Activated T-cell treated with anti-CD3 and anti-CD28 coated beads, Interleukin-2, amount 50 U/mL, for 24 hours (primary cell): Measurements from ENCODE around the gene TOM1L2.

Source experiments
- DNase-seq: peaks from one replicate; pipeline ENCODE4 v3.0.0-alpha.2; 2020
- H3K27ac Mint-ChIP-seq: 2 replicates; pipeline ENCODE4 v1.8.0; 2020; ENCODE audit warnings: mild to moderate bottlenecking, mixed read lengths
- H3K27me3 Mint-ChIP-seq: 2 replicates; pipeline ENCODE4 v1.8.0; 2020; ENCODE audit warnings: mixed read lengths
- H3K36me3 Mint-ChIP-seq: 2 replicates; pipeline ENCODE4 v1.8.0; 2020; ENCODE audit warnings: low read depth, mixed read lengths
- H3K4me1 Mint-ChIP-seq: 2 replicates; pipeline ENCODE4 v1.8.0; 2020; ENCODE audit warnings: low read depth, mixed read lengths
- H3K4me3 Mint-ChIP-seq: 2 replicates; pipeline ENCODE4 v1.8.0; 2020; ENCODE audit warnings: mild to moderate bottlenecking, moderate library complexity, mixed read lengths
- H3K9me3 Mint-ChIP-seq: 2 replicates; pipeline ENCODE4 v1.8.0; 2020; ENCODE audit warnings: mixed read lengths

TOM1L2 gene

DNA sequence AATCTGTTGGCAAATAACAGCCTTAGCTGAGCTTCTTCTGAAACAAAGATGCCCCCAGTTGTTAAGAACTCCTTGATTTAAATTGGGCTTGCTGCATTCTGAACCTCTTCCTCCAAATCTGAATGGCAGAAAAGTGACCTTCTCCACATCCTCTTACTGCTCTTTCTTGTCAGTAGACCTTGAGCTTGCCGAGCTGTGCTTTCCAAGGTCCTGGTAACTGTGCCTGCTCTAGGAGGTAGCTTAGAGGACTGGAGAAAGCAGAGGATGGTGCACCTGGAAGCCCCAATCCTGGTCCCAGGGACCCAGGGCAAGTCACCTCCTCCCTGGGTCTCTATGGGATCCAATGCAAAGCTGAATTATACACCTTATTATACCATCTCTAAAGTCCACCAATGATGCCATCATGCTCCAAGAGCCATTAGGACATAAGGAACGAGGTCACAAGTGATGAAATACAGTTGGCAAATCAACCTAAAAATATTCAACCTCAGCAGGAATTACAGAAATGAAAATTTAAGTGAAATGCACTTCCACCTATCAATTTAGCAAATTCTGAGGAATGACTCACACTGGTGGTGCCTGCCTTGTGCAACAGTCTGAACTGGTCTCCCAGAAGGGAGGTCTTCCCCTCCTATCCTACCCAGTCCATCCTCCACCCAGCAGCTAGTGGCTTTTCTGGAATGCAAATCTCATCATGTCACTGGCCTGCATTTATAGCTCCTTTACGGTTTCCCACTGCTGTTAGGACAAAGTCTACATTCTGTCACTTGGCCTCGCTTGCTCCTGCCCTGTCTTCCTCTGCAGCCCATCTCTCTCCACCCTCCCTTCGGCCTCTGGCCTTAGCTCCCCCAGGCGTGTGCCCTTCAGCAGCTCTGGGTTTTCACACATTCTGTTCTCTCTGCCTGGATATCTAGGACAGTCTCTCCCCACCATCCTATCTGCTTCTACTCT is 36.6 kb downstream of the TOM1L2 start:
- no peak for DNase-seq
- H3K27ac Mint-ChIP-seq: no peak overlapping the region
- no peak overlapping the region for H3K4me3 Mint-ChIP-seq

DNA sequence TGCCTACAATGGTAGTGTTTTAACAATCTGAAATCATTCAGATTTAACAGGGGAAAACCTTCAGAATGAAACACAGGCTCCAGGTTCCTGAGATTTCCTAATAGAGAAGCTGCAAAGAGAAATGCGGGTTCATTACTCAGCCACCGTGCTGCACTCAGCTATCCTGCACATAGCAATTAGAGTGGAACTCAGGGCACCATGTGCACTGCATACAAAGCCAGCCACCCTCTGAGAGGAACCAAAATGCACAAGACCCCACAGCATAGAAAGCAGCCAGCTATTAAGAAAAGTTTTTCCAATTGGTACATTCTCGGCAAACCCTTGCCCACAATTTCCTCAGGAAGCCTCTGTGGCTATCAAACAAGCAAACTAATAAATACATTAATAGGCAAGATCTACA is 37.4 kb downstream of the TOM1L2 start:
- Mint-ChIP-seq H3K27me3 (no peaks in the 10 kb centered on the region), H3K4me3 (no peak overlapping the region), H3K27ac (no peak overlapping the region), H3K36me3 (no peaks in the 10 kb centered on the region), H3K9me3 (no peaks in the 10 kb centered on the region), H3K4me1 (peaks cover 49% of the 10 kb centered on the region)
- DNase-seq: no peak

More for the DNA sequence above, 36.6 kb downstream of the TOM1L2 start:
- Mint-ChIP-seq H3K9me3 (no peaks in the 10 kb centered on the region), H3K4me1 (peaks cover 49% of the 10 kb centered on the region), H3K36me3 (no peaks in the 10 kb centered on the region), H3K27me3 (no peaks in the 10 kb centered on the region)

DNA sequence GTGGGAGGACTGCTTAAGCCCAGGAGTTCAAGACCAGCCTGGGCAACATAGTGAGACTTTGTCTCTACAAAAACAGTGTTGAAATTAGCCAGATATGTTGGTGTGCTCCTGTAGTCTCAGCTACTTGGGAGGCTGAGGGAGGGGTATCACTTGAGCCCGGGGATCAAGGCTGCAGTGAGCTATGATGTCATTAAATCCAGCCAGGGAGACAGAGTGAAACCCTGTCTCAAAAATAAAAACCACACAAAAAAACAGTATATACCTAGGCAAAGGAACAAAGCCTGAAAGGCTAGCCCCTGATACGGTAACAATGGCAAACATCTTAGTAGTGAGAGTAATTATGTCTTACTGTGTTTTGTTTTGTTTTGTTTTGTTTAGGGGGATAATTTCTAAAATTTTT is 38.0 kb downstream of the TOM1L2 start:
- Mint-ChIP-seq H3K4me3 (no peak overlapping the region), H3K9me3 (no peaks in the 10 kb centered on the region), H3K27me3 (no peaks in the 10 kb centered on the region), H3K4me1 (peaks cover 46% of the 10 kb centered on the region), H3K27ac (peak overlapping the region; percentile 53), H3K36me3 (no peaks in the 10 kb centered on the region)
- no peak for DNase-seq

DNA sequence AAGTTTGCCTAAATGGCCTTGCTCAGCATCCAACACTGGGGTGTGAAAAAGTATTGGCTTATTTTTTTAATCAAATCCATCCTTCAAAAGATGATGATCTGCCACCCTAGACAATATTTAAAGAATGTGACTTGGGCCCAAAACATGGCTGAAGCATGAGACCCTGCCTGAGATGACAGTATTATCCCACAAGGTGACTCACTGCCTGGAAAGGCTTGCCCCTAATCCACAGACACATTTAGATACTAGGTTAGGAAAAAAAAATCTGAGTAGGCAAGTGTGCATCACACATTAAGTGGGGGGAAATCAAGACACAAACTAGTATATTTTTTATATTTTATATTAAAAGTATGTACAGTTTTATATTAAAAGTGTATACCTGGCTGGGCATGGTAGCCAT is 38.4 kb downstream of the TOM1L2 start:
- H3K4me3 Mint-ChIP-seq: no peak overlapping the region
- H3K27me3 Mint-ChIP-seq: no peaks in the 10 kb centered on the region
- peak overlapping the region; percentile 2 for H3K27ac Mint-ChIP-seq
- peaks cover 45% of the 10 kb centered on the region for H3K4me1 Mint-ChIP-seq
- no peak for DNase-seq
- no peaks in the 10 kb centered on the region for H3K36me3 Mint-ChIP-seq
- H3K9me3 Mint-ChIP-seq: no peaks in the 10 kb centered on the region

DNA sequence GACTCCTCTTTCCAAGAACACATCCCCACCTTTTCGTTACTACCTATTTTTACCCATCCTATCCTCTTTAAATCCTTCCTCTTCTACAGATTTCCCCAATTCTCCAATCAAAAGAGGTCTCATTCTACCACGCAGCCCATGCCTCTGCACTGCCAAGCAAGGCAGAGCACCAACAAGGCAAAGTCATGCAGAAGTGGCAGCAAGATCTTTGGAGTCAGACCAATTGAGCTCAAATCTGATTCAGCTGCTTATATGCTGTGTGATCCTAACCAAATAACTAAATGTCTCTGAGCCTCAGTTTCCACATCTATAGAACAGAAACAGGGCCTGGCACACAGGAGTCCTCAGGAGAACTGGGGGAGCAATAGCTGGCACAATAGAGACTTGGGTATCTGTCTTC is 41.0 kb downstream of the TOM1L2 start:
- Mint-ChIP-seq H3K27ac (no peak overlapping the region), H3K27me3 (no peaks in the 10 kb centered on the region), H3K4me1 (peaks cover 38% of the 10 kb centered on the region), H3K9me3 (no peaks in the 10 kb centered on the region), H3K36me3 (no peaks in the 10 kb centered on the region), H3K4me3 (no peak overlapping the region)
- DNase-seq: no peak

DNA sequence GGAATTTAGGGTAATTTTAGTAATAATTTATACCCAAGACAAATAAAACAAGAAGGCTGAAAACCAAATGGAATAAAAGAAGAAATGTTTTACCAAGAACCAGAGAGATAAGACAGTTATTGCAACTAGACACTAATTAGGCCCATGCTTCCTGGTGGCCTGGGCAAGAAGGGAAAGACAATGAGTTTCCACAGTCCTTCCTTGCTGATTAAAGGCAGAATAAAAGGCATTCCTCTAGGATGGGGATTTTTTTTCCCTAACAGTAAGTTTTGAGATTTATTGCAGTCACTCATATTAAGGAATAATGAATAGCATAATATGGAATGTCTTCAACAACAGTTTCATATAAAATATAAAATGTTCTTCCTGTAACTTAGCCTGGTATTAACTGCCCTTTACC is 41.5 kb downstream of the TOM1L2 start:
- H3K4me1 Mint-ChIP-seq: peaks cover 34% of the 10 kb centered on the region
- DNase-seq: no peak
- no peak overlapping the region for H3K27ac Mint-ChIP-seq
- H3K9me3 Mint-ChIP-seq: no peaks in the 10 kb centered on the region
- H3K27me3 Mint-ChIP-seq: no peaks in the 10 kb centered on the region
- no peaks in the 10 kb centered on the region for H3K36me3 Mint-ChIP-seq
- H3K4me3 Mint-ChIP-seq: no peak overlapping the region

DNA sequence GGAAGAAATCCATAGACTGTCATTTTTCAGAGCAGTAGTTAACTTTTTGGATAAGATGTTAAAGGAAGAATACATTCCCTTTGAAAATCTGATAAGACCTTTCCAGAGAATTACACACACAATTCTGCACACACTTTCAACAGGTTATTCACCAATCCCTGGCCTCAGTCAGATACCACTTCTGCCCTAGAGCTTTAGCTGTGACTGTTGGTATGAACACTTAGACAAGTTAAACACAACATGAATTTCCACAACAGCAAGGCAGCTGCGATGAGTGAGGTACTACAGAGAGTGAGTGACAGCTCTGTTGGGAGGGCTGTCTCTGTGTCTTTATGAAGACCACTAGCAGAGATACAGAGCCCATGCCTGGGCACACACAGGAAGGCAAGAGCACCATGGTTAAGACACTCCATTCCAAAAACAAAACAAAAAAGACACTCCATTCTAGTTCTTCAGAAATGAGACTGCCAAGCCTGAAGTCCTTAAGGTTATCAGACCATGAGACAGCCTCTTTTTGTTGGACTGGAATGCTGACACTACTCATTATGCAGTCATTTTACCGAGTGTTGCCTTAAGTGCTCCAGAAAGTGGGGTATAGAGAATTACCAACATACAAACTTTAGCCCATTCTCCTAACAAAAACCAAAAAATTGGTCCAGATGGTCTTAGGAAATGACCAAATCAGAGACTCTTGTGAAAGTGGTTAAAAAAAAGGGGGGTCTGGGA is 42.4 kb downstream of the TOM1L2 start:
- H3K4me3 Mint-ChIP-seq: no peak overlapping the region
- DNase-seq: no peak
- H3K36me3 Mint-ChIP-seq: no peaks in the 10 kb centered on the region
- no peaks in the 10 kb centered on the region for H3K9me3 Mint-ChIP-seq
- no peaks in the 10 kb centered on the region for H3K27me3 Mint-ChIP-seq
- peak overlapping the region; percentile 2 for H3K27ac Mint-ChIP-seq
- peaks cover 25% of the 10 kb centered on the region for H3K4me1 Mint-ChIP-seq

DNA sequence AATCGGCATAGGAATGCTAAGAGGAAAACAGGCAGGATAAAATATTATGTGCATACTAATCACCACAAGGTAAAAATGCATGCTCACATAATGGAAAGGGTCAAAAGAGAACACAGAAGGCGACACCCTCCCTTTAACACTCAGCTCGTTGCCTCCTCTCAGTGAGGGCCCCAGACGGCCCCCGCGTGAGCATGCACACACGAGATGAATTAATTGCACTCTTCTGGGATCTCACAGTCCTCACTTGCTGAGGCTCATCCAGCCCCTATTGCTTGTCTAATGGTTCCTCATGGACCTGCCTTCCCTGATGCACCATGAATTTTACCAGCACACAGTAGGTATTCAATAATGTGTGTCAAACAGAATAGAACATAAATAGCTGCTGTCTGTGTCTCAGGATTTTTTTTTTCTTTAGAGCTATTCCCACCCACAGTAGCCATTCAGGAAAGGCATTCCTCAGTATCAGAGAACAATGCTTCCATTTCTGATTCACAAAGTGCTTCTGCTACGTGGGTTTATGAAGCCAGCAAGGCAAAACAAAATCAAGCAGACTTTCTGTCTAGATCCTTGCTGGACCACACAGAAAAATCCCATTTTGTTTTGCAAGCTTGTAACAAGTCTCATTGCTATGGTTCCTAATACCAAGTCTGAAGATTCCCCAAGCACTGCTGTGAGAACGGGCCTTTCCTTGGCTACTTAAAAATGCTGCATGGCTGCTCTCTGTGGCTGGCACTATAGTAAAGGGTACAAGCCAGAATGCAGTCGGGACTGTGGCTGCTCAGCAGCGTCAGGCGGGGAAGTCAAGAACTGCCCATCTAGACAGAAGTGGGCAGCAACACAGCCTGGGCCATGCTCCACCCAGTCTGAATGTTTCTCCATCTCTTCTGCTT is 43.6 kb downstream of the TOM1L2 start:
- no peaks in the 10 kb centered on the region for H3K36me3 Mint-ChIP-seq
- no peak for DNase-seq
- no peaks in the 10 kb centered on the region for H3K27me3 Mint-ChIP-seq
- H3K4me3 Mint-ChIP-seq: no peak overlapping the region
- H3K9me3 Mint-ChIP-seq: no peaks in the 10 kb centered on the region
- H3K27ac Mint-ChIP-seq: no peak overlapping the region
- peaks cover 15% of the 10 kb centered on the region for H3K4me1 Mint-ChIP-seq

DNA sequence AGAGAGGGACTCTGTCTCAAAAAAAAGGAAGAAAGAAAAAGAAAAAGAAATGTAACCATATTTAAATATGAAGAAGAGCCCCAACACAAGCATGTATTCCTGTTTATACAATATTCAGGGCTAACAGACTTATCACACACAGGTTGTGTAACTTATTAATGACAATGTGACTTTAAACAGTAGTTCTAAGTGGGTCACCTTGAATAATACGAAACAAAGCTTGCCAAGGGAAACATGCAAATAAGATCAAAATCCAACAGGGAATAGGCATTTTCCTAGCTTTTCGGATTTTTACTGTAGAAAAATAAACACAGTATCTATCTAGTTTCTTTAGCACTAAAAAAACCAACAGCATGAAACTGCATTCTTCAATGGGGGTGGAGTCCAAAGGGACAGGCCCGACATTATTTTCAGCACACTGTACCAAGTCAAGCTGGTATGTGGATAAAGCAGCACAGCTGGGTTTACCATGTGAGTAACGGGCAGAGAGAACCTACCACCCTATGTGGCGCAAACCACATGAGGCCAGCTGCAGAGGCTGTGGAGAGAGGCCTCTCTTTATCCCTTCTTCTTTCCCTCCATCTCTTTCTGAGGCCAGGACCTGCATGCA is 45.3 kb downstream of the TOM1L2 start:
- H3K4me1 Mint-ChIP-seq: peaks cover 18% of the 10 kb centered on the region
- H3K27ac Mint-ChIP-seq: no peak overlapping the region
- H3K9me3 Mint-ChIP-seq: no peaks in the 10 kb centered on the region

DNA sequence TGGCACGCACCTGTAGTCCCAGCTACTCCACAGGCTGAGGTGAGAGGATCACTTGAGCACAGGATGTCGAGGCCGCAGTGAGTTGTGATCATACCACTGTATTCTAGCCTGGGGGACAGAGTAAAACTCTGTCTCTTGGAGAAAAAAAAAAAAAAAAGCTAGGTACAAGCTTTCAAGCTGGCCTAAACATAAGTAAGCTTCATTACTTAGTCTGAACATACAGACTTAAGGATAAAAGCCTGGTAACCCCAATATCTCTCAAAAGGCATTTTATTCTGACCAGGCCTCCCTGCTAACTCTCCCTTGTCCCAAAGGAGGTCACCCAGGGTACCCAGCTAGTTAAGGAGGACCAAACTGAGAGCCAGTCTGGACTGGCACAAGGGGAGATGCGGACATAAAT is 46.2 kb downstream of the TOM1L2 start:
- no peaks in the 10 kb centered on the region for H3K9me3 Mint-ChIP-seq
- no peak for DNase-seq
- no peaks in the 10 kb centered on the region for H3K36me3 Mint-ChIP-seq
- H3K27me3 Mint-ChIP-seq: no peaks in the 10 kb centered on the region
- H3K4me3 Mint-ChIP-seq: no peak overlapping the region
- H3K4me1 Mint-ChIP-seq: peaks cover 23% of the 10 kb centered on the region
- no peak overlapping the region for H3K27ac Mint-ChIP-seq

More for the DNA sequence above, 45.3 kb downstream of the TOM1L2 start:
- H3K36me3 Mint-ChIP-seq: no peaks in the 10 kb centered on the region
- no peak for DNase-seq
- H3K4me3 Mint-ChIP-seq: no peak overlapping the region
- H3K27me3 Mint-ChIP-seq: no peaks in the 10 kb centered on the region

DNA sequence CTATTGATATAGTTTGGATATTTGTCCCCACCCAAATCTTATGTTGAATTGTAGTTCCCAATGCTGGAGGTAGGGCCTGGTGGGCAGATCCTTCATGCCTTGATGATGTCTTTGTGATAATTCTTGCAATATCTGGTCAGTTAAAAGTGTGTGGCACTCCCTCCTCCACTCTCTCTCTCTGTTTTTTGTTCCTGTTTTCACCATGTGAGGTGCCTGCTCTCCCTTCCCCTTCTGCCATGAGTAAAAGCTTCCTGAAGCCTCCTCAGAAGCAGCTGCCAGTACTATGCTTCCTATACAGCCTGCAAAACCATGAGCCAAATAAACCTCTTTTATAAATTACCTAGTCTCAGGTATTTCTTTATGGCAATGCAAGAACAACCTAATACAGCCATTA is 47.3 kb downstream of the TOM1L2 start:
- no peak overlapping the region for H3K4me3 Mint-ChIP-seq
- H3K27ac Mint-ChIP-seq: no peak overlapping the region
- peaks cover 26% of the 10 kb centered on the region for H3K4me1 Mint-ChIP-seq
- no peaks in the 10 kb centered on the region for H3K9me3 Mint-ChIP-seq
- no peak for DNase-seq
- no peaks in the 10 kb centered on the region for H3K27me3 Mint-ChIP-seq
- no peaks in the 10 kb centered on the region for H3K36me3 Mint-ChIP-seq

DNA sequence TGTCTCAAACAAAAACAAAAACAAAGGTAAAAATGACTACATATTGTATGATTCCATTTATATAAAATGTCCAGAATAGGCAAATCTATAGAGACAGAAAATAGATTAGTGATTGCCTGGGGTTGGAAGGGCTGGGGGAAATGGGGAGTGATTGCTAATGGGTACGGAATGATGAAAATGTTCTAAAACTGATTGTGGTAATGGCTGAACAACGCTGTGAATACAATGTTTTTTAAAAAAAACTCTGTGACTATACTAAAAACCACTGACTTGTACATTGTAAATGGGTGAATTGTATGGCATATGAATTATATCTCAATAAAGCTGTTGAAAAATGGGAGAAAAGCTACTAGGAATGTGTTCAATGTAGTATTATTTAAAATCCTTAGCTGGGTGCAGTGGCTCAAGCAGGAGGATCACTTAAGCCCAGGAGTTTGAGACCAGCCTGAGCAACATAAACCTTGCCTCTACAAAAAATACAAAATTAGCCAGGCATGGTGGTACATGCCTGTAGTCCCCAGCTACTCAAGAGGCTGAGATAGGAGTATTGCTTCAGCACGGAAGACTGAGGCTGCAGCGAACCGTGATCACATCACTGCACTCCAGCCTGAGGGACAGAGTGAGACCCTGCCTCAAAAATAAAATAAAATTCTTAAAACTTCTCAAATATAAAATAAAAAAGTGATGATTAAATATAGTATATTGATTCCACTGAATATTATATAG is 47.9 kb downstream of the TOM1L2 start:
- Mint-ChIP-seq H3K4me1 (peaks cover 27% of the 10 kb centered on the region), H3K27ac (no peak overlapping the region), H3K36me3 (no peaks in the 10 kb centered on the region), H3K27me3 (no peaks in the 10 kb centered on the region), H3K4me3 (no peak overlapping the region), H3K9me3 (no peaks in the 10 kb centered on the region)
- DNase-seq: no peak

DNA sequence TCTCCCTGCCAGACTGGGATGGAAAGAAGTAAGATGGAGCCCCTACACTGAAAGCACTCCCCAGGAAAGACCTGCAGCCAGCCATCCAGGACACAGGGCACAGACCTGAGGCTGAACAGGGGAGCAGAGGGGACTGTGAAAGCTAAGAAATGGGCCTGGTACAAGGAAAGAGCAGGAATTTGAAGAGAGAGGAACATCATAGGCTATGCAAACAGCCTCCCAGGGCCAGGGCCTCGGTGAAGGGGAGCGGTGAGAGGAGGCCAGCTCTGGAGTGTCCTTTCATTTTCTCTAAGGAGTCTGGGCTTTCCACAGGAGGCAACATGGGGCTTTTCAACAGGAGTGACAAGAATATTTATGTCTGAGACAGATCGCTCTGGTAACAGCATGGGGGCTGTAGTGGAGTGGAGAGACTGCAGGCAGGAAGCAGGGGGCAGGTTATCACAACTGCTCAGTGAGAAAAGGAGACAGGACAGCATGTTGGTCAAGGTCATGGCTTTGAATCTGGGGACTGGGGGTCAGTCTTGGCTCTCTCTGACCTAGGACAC is 50.1 kb downstream of the TOM1L2 start:
- Mint-ChIP-seq H3K4me3 (no peak overlapping the region), H3K9me3 (no peaks in the 10 kb centered on the region), H3K36me3 (no peaks in the 10 kb centered on the region), H3K4me1 (peaks cover 26% of the 10 kb centered on the region), H3K27me3 (no peaks in the 10 kb centered on the region), H3K27ac (peak overlapping the region; percentile 41)
- DNase-seq: no peak
